GM12878 (cell line): ENCODE results near the gene FGF14. TPM values are rescaled to one million over a fixed set of nuclear protein-coding genes. Genes with fewer than 3 reads are reported as not detected.

ENCODE experiments used
- ATAC-seq: fragments of 200-7000 bp; cut with Tn5 transposase; 3 replicates; pipeline ENCODE4 v1.9.1; 2020; ENCODE audit warnings: mild to moderate bottlenecking, moderate library complexity
- BruUV-seq: library from RNA; stranded (reverse); fragments of 400-500 nt; replicated peaks from 2 replicates; lab custom pipeline; 2021; lab: Mats Ljungman, UMichigan
- CTCF ChIA-PET: fragments of 300-600 bp; sonication (Branson Sonifier 250); formaldehyde crosslinking; extraction: SDS; loops from one replicate; lab custom pipeline; 2021; ENCODE audit warnings: inconsistent platforms; lab: Yijun Ruan, JAX
- POLR2A ChIA-PET: fragments of 350-600 bp; formaldehyde crosslinking; extraction: SDS; loops from one replicate; lab custom pipeline; 2021; ENCODE audit warnings: inconsistent platforms; lab: Charles Lee
- RAD21 ChIA-PET: fragments of 300-600 bp; sonication (Branson Sonifier 250); formaldehyde crosslinking; loops from one replicate; lab custom pipeline; 2023; ENCODE audit warnings: antibody characterized with exemption; ENCODE audit not compliant: unreplicated experiment; lab: Charles Lee
- SMC1A ChIA-PET: fragments of 300-600 bp; sonication (Branson Sonifier 250); formaldehyde crosslinking; loops from one replicate; lab custom pipeline; 2023; ENCODE audit not compliant: unreplicated experiment, uncharacterized antibody; lab: Charles Lee
- DNase-seq: peaks from one replicate; pipeline ENCODE4 v3.0.0-alpha.2; 2011; ENCODE audit warnings: low read depth, low spot score
- FAIRE-seq: peaks from 3 replicates; lab custom pipeline; 2011; peaks lifted over from hg19 to GRCh38; lab: Jason Lieb, UNC
- H2AFZ ChIP-seq: 2 replicates; pipeline ENCODE4 v1.6.0; 2011; ENCODE audit warnings: low read depth, low read length, control low read depth; ENCODE audit not compliant: control insufficient read depth
- H3K27ac ChIP-seq: 2 replicates; pipeline ENCODE4 v1.5.1; 2011; ENCODE audit warnings: control low read depth; ENCODE audit not compliant: control insufficient read depth, insufficient read depth
- H3K27me3 ChIP-seq, 2 experiments: replicated peaks in 1 of 2; 2 replicates each; pipeline versions ENCODE4 v1.6.0 to v1.6.1; 2011; ENCODE audit warnings: low read length in 1 of 2; ENCODE audit not compliant: control insufficient read depth in 2 of 2, insufficient read depth in 2 of 2
- H3K36me3 ChIP-seq, 2 experiments: 2 replicates each; pipeline ENCODE4 v1.5.1; 2011; ENCODE audit warnings: low read length in 1 of 2; ENCODE audit not compliant: control insufficient read depth in 2 of 2, insufficient read depth in 2 of 2
- H3K4me1 ChIP-seq: 2 replicates; pipeline ENCODE4 v1.6.1; 2011; ENCODE audit warnings: mild to moderate bottlenecking, low read length, moderate library complexity, mixed read lengths; ENCODE audit not compliant: control insufficient read depth, insufficient read depth
- H3K4me2 ChIP-seq: 2 replicates; pipeline ENCODE4 v1.6.0; 2011; ENCODE audit warnings: control low read depth; ENCODE audit not compliant: control insufficient read depth, insufficient read depth
- H3K4me3 ChIP-seq: fragments of 200-600 bp; sonication (generic); 2 replicates; pipeline ENCODE4 v1.5.1; 2016
- H3K79me2 ChIP-seq: 2 replicates; pipeline ENCODE4 v1.6.0; 2011; ENCODE audit warnings: low read length; ENCODE audit not compliant: control insufficient read depth, insufficient read depth
- H3K9ac ChIP-seq: 2 replicates; pipeline ENCODE4 v1.8.0; 2011; ENCODE audit warnings: low read length, control low read depth, mixed read lengths; ENCODE audit not compliant: control insufficient read depth, insufficient read depth
- H3K9me3 ChIP-seq: replicated peaks from 3 replicates; pipeline ENCODE4 v1.5.1; 2011; ENCODE audit warnings: mild to moderate bottlenecking, low read length; ENCODE audit not compliant: control insufficient read depth, insufficient read depth
- H4K20me1 ChIP-seq: 2 replicates; pipeline ENCODE4 v1.6.0; 2011; ENCODE audit not compliant: control insufficient read depth, insufficient read depth
- CEBPZ ChIP-seq: fragments of 150-350 bp; IDR thresholded peaks from 2 replicates; pipeline ENCODE4 v1.6.1; 2016; ENCODE audit warnings: low read depth, low read length
- FOXM1 ChIP-seq: IDR thresholded peaks from 2 replicates; pipeline ENCODE4 v1.6.1; 2012; ENCODE audit warnings: low read depth, mild to moderate bottlenecking, inconsistent platforms, low read length, moderate library complexity
- KAT2A ChIP-seq: conservative IDR thresholded peaks from 2 replicates; pipeline ENCODE4 v1.6.1; 2011; ENCODE audit warnings: low read depth, low read length; ENCODE audit not compliant: control insufficient read depth
- MTA2 ChIP-seq: fragments of 450-650 bp; IDR thresholded peaks from 2 replicates; pipeline ENCODE4 v1.6.1; 2016; ENCODE audit warnings: low read depth, mild to moderate bottlenecking, moderate library complexity
- NR2F1 ChIP-seq: fragments of 450-650 bp; conservative IDR thresholded peaks from 2 replicates; pipeline ENCODE4 v1.6.1; 2017; ENCODE audit warnings: mild to moderate bottlenecking
- SPI1 ChIP-seq: IDR thresholded peaks from 2 replicates; pipeline ENCODE4 v1.6.1; 2011; ENCODE audit warnings: low read depth, mild to moderate bottlenecking, low read length, moderate library complexity, borderline replicate concordance; ENCODE audit not compliant: insufficient read depth
- TCF12 ChIP-seq: IDR thresholded peaks from 2 replicates; pipeline ENCODE4 v1.6.1; 2011; ENCODE audit warnings: low read depth, mild to moderate bottlenecking, low read length
- ZBTB33 ChIP-seq: fragments of 450-650 bp; IDR thresholded peaks from 2 replicates; pipeline ENCODE4 v1.6.1; 2017; ENCODE audit warnings: mild to moderate bottlenecking
- ZNF384 ChIP-seq: IDR thresholded peaks from 2 replicates; pipeline ENCODE4 v1.6.1; 2012; ENCODE audit warnings: low read depth, mild to moderate bottlenecking, low read length, improper control_type of control experiment, borderline replicate concordance
- WGBS: methylation state at CpG from one replicate; pipeline ENCODE4 v1.1.6; 2016; ENCODE audit warnings: low lambda C conversion rate; ENCODE audit not compliant: insufficient replicate concordance, insufficient coverage; ENCODE audit errors: missing lambda C conversion rate; 5-methylcytosine and 5-hydroxymethylcytosine counted together
- in situ Hi-C: fragments of 300-500 bp; cut with MboI; formaldehyde crosslinking; loops from 9 replicates; pipeline ENCODE4 v1.14.3; 2018; ENCODE audit warnings: mixed read lengths
- intact Hi-C: fragments of 100-400 bp; cut with micrococcal nuclease; formaldehyde crosslinking; loops from one replicate; pipeline ENCODE4 v1.14.2; 2022; ENCODE audit not compliant: unreplicated experiment
- polyA plus RNA-seq, 11 experiments: library from polyadenylated mRNA; depleted of rRNA in 4 of 11; unstranded in 6 of 11; stranded (reverse) in 5 of 11; fragments of >200 nt; fragmentation: Nextera tagmentation in 4 of 11; fragmentation: Illumina TruSeq in 1 of 11; extraction: Ambion mirVana in 4 of 11; extraction: Trizol in 1 of 11; gene quantifications; 1 replicate in 1 of 11; 2 replicates in 10 of 11; pipeline versions ENCODE4 v1.2.1 to v1.2.3, GENCODE V29; 2011 to 2016; ENCODE audit warnings: inconsistent platforms in 2 of 11, missing spikeins in 2 of 11, low read depth in 1 of 11
- total RNA-seq, 4 experiments: library from RNA; depleted of rRNA in 3 of 4; stranded (reverse); fragments of >200 nt in 3 of 4; fragmentation: Illumina TruSeq in 1 of 4; extraction: Trizol in 1 of 4; gene quantifications; 2 replicates each; pipeline versions ENCODE4 v1.2.1 to v1.2.3, GENCODE V29; 2013 to 2021
- TF ChIP-seq, protein P1 (sequence below): IDR thresholded peaks from 2 replicates; pipeline ENCODE4 v1.6.1; 2012; ENCODE audit warnings: low read length, inconsistent platforms

Gene FGF14
- total and polyA plus RNA-seq, 10 of the 15 experiments (the other 5 are each of a cell fraction or from before 2014, with no cell fraction given) = under 0.01 to 0.44 (median 0.04) TPM

- no TSS peak for BruUV-seq
- H3K27me3 ChIP-seq = no peaks in the 10 kb centered on the region
- RAD21 ChIA-PET = no interaction called here
- no peak overlapping the region for H3K4me2 ChIP-seq
- no peaks in the 10 kb centered on the region for H4K20me1 ChIP-seq
- DNase-seq (no peak), ATAC-seq (peak; percentile 81), FAIRE-seq (no peak)
- intact Hi-C loops (no loop called here), in situ Hi-C loops (no loop called here)
- CTCF ChIA-PET = interaction anchor here (0.6 to 1.4 kb wide), 3 partner anchors 10 to 244 kb away, joined by 3 to 4 read pairs (median 3); no protein-coding TSS in a partner anchor
- H3K4me1 ChIP-seq = no peaks in the 10 kb centered on the region
- TF ChIP-seq ZBTB33 (no peak), ZNF384 (peak; percentile 37; the same call in 1 of the 2 replicates), SPI1 (peak; percentile 79)
- H3K9me3 ChIP-seq = no peaks in the 10 kb centered on the region
- H3K4me3 ChIP-seq = no peak overlapping the region
- no peak overlapping the region for H2AFZ ChIP-seq
- H3K27ac ChIP-seq = no peak overlapping the region
- H3K79me2 ChIP-seq = no peaks in the 10 kb centered on the region
- no peaks in the 10 kb centered on the region for H3K36me3 ChIP-seq
- WGBS = 0% methylated on average over 3 of the region's 3 CpGs
- H3K9ac ChIP-seq = no peak overlapping the region
- POLR2A ChIA-PET = interaction anchor here (0.7 kb wide), 1 partner anchor 611 kb away, joined by 6 read pairs; no protein-coding TSS in a partner anchor
- SMC1A ChIA-PET = interaction anchor here (0.6 to 1.7 kb wide), 3 partner anchors 11 to 1531 kb away, joined by 3 to 4 read pairs (median 3); no protein-coding TSS in a partner anchor
Measured at GRCh38 chr13:102311901-102312300, 89.9 kb downstream of the FGF14 start.

- DNase-seq = no peak
- H3K4me1 ChIP-seq = no peaks in the 10 kb centered on the region
- intact Hi-C loops (no loop called here), in situ Hi-C loops (no loop called here)
- no TSS peak for BruUV-seq
- FAIRE-seq = no peak
- no peaks in the 10 kb centered on the region for H4K20me1 ChIP-seq
- H3K36me3 ChIP-seq = no peaks in the 10 kb centered on the region
- H3K4me2 ChIP-seq = no peak overlapping the region
- no peaks in the 10 kb centered on the region for H3K27me3 ChIP-seq
- no peak overlapping the region for H2AFZ ChIP-seq
- CTCF ChIA-PET = interaction anchor here (0.6 to 1.4 kb wide), 2 partner anchors 11 to 21 kb away, joined by 3 read pairs; no protein-coding TSS in a partner anchor
- H3K9me3 ChIP-seq = no peaks in the 10 kb centered on the region
- RAD21 ChIA-PET = no interaction called here
- no peak for ATAC-seq
- no peaks in the 10 kb centered on the region for H3K79me2 ChIP-seq
- no peak overlapping the region for H3K4me3 ChIP-seq
- POLR2A ChIA-PET = interaction anchor here (1.2 kb wide), 1 partner anchor 18 kb away, joined by 3 read pairs; no protein-coding TSS in a partner anchor
- SMC1A ChIA-PET = interaction anchor here (1.4 to 1.7 kb wide), 2 partner anchors 12 to 25 kb away, joined by 3 to 4 read pairs; no protein-coding TSS in a partner anchor
- H3K9ac ChIP-seq = no peak overlapping the region
- WGBS = 55% methylated on average over 5 of the region's 5 CpGs
- H3K27ac ChIP-seq = no peak overlapping the region
- TF ChIP-seq FOXM1 = no peak
- no peak for TF ChIP-seq TCF12
- TF ChIP-seq CEBPZ = no peak
- TF ChIP-seq, protein P1, sequence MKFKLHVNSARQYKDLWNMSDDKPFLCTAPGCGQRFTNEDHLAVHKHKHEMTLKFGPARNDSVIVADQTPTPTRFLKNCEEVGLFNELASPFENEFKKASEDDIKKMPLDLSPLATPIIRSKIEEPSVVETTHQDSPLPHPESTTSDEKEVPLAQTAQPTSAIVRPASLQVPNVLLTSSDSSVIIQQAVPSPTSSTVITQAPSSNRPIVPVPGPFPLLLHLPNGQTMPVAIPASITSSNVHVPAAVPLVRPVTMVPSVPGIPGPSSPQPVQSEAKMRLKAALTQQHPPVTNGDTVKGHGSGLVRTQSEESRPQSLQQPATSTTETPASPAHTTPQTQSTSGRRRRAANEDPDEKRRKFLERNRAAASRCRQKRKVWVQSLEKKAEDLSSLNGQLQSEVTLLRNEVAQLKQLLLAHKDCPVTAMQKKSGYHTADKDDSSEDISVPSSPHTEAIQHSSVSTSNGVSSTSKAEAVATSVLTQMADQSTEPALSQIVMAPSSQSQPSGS = no peak
- no peak for TF ChIP-seq NR2F1
- no peak for TF ChIP-seq MTA2
- TF ChIP-seq KAT2A = no peak
Measured at GRCh38 chr13:102311419-102311796, 90.4 kb downstream of the FGF14 start.
